Measurements from ENCODE around the gene DAB2.

DAB2 gene

GRCh38 chr5:39371367-39371635, 53.5 kb downstream of the DAB2 start:
- H3K4me3 ChIP-seq (ENCODE audit: control insufficient read depth, low read depth, low read length) = no peak overlapping the region
- no peak for DNase-seq (ENCODE audit: low read depth)
- TF ChIP-seq CTCF (IDR thresholded peaks at IDR 0.05; ENCODE audit: control insufficient read depth, insufficient read depth, low read depth, low read length, missing control alignments) = no peak

- no peak for DNase-seq (ENCODE audit: low read depth)
- no peak for TF ChIP-seq CTCF (IDR thresholded peaks at IDR 0.05; ENCODE audit: control insufficient read depth, insufficient read depth, low read depth, low read length, missing control alignments)
- no peak overlapping the region for H3K4me3 ChIP-seq (ENCODE audit: control insufficient read depth, low read depth, low read length)
Measured at GRCh38 chr5:39370555-39371366, 54.0 kb downstream of the DAB2 start.

- TF ChIP-seq CTCF (IDR thresholded peaks at IDR 0.05; ENCODE audit: control insufficient read depth, insufficient read depth, low read depth, low read length, missing control alignments) = no peak
Measured at GRCh38 chr5:39369123-39369815, 55.5 kb downstream of the DAB2 start.

GRCh38 chr5:39368116-39368515, 56.7 kb downstream of the DAB2 start:
- no peak overlapping the region for H3K4me3 ChIP-seq (ENCODE audit: control insufficient read depth, low read depth, low read length)
- no peak for DNase-seq (ENCODE audit: low read depth)
- no peak for TF ChIP-seq CTCF (IDR thresholded peaks at IDR 0.05; ENCODE audit: control insufficient read depth, insufficient read depth, low read depth, low read length, missing control alignments)

More at GRCh38 chr5:39369123-39369815, 55.5 kb downstream of the DAB2 start:
- H3K4me3 ChIP-seq (ENCODE audit: control insufficient read depth, low read depth, low read length) = no peak overlapping the region
- no peak for DNase-seq (ENCODE audit: low read depth)

GRCh38 chr5:39367711-39368110, 57.1 kb downstream of the DAB2 start:
- no peak for DNase-seq (ENCODE audit: low read depth)
- no peak for TF ChIP-seq CTCF (IDR thresholded peaks at IDR 0.05; ENCODE audit: control insufficient read depth, insufficient read depth, low read depth, low read length, missing control alignments)
- H3K4me3 ChIP-seq (ENCODE audit: control insufficient read depth, low read depth, low read length) = no peak overlapping the region

- no peak for TF ChIP-seq CTCF (IDR thresholded peaks at IDR 0.05; ENCODE audit: control insufficient read depth, insufficient read depth, low read depth, low read length, missing control alignments)
- no peak for DNase-seq (ENCODE audit: low read depth)
- H3K4me3 ChIP-seq (ENCODE audit: control insufficient read depth, low read depth, low read length) = no peak within 1 kb of the TSS
Measured at GRCh38 chr5:39364367-39364766, 60.4 kb downstream of the DAB2 start, which contains the start of gene C9. TSS of gene C9 (minus strand) at chr5:39364495. CDS start at chr5:39364464, 31 bp downstream.

All from AG09309 (cell line).